Left ventricle myocardium inferior (tissue), 1 donor: ENCODE data around the gene VPS13D. TPM values are rescaled to one million over a fixed set of nuclear protein-coding genes. Genes with fewer than 3 reads are reported as not detected.

ENCODE experiments used
- DNase-seq: peaks from one replicate; pipeline ENCODE4 v3.0.0-alpha.2; 2020
- H3K27ac ChIP-seq: fragments of 200-600 bp; replicated peaks from 2 replicates; pipeline ENCODE4 v1.8.0; 2021
- H3K27me3 ChIP-seq: fragments of 200-600 bp; 2 replicates; pipeline ENCODE4 v1.8.0; 2021; ENCODE audit warnings: low read depth
- H3K36me3 ChIP-seq: fragments of 200-600 bp; 2 replicates; pipeline ENCODE4 v1.8.0; 2021
- H3K4me1 ChIP-seq: fragments of 200-600 bp; 2 replicates; pipeline ENCODE4 v1.8.0; 2021
- H3K4me3 ChIP-seq: fragments of 200-600 bp; 2 replicates; pipeline ENCODE4 v1.8.0; 2021; ENCODE audit warnings: mild to moderate bottlenecking, moderate library complexity
- H3K9me3 ChIP-seq: fragments of 200-600 bp; replicated peaks from 2 replicates; pipeline ENCODE4 v1.8.0; 2021
- CTCF ChIP-seq: fragments of 200-600 bp; IDR thresholded peaks from 2 replicates; pipeline ENCODE4 v1.8.0; 2021; ENCODE audit warnings: antibody characterized with exemption, mild to moderate bottlenecking, borderline replicate concordance
- intact Hi-C: fragments of 100-400 bp; cut with micrococcal nuclease; formaldehyde crosslinking; loops from one replicate; pipeline ENCODE4 v1.11.0; 2022
- total RNA-seq: library from RNA; stranded (reverse); fragmentation: NEBNext Ultra II Directional; extraction: Animal tissue kit (Norgen Biotek cat#: 25700); gene quantifications from one replicate; pipeline ENCODE4 v1.2.1, GENCODE V29; 2021
- donor health status: DM: no; HTN: yes; CAD: no; lungs with severe emphysema.

Gene VPS13D
- total RNA-seq, 1 donor from 2014 or later: 71.6 TPM

GRCh38 chr1:12552111-12552888 is 322.5 kb downstream of the VPS13D start:
- H3K4me1 ChIP-seq: peaks cover 75% of the 10 kb centered on the region
- no peak for DNase-seq
- H3K36me3 ChIP-seq: no peaks in the 10 kb centered on the region
- TF ChIP-seq CTCF: no peak
- no peak overlapping the region for H3K4me3 ChIP-seq
- no peaks in the 10 kb centered on the region for H3K9me3 ChIP-seq
- H3K27me3 ChIP-seq: no peaks in the 10 kb centered on the region
- intact Hi-C loops: no loop called here
- peak overlapping the region; percentile 87 for H3K27ac ChIP-seq

- intact Hi-C loops: no loop called here
Measured at GRCh38 chr1:12552951-12553921, 323.4 kb downstream of the VPS13D start.

GRCh38 chr1:12553963-12554362 is 324.1 kb downstream of the VPS13D start:
- H3K4me1 ChIP-seq: peaks cover 68% of the 10 kb centered on the region
- no peak for DNase-seq
- intact Hi-C loops: no loop called here
- peak overlapping the region; percentile 87 for H3K27ac ChIP-seq
- H3K27me3 ChIP-seq: no peaks in the 10 kb centered on the region
- H3K9me3 ChIP-seq: no peaks in the 10 kb centered on the region
- H3K4me3 ChIP-seq: no peak overlapping the region
- no peaks in the 10 kb centered on the region for H3K36me3 ChIP-seq
- TF ChIP-seq CTCF: no peak

More at GRCh38 chr1:12552951-12553921, 323.4 kb downstream of the VPS13D start:
- H3K9me3 ChIP-seq: no peaks in the 10 kb centered on the region
- TF ChIP-seq CTCF: no peak
- no peaks in the 10 kb centered on the region for H3K27me3 ChIP-seq
- H3K27ac ChIP-seq: peak overlapping the region; percentile 87
- H3K4me1 ChIP-seq: peaks cover 75% of the 10 kb centered on the region
- no peak overlapping the region for H3K4me3 ChIP-seq
- no peak for DNase-seq
- no peaks in the 10 kb centered on the region for H3K36me3 ChIP-seq

GRCh38 chr1:12554521-12555305 is 324.9 kb downstream of the VPS13D start:
- no peak for TF ChIP-seq CTCF
- H3K9me3 ChIP-seq: no peaks in the 10 kb centered on the region
- H3K36me3 ChIP-seq: no peaks in the 10 kb centered on the region
- H3K4me3 ChIP-seq: no peak overlapping the region
- intact Hi-C loops: no loop called here
- peak overlapping the region; percentile 87 for H3K27ac ChIP-seq
- peak; percentile 6 for DNase-seq
- H3K4me1 ChIP-seq: peaks cover 61% of the 10 kb centered on the region
- no peaks in the 10 kb centered on the region for H3K27me3 ChIP-seq
